CD4-positive, alpha-beta T cell treated with Interleukin-4 for 4 hours (primary cell): Measurements from ENCODE around the gene CACNA1D.
A peak's percentile ranks its signal among the peaks of the same experiment; 100 is the strongest.

ENCODE experiments used
- DNase-seq: peaks from one replicate; pipeline ENCODE4 v3.0.0-alpha.2; 2020

CACNA1D gene

DNA sequence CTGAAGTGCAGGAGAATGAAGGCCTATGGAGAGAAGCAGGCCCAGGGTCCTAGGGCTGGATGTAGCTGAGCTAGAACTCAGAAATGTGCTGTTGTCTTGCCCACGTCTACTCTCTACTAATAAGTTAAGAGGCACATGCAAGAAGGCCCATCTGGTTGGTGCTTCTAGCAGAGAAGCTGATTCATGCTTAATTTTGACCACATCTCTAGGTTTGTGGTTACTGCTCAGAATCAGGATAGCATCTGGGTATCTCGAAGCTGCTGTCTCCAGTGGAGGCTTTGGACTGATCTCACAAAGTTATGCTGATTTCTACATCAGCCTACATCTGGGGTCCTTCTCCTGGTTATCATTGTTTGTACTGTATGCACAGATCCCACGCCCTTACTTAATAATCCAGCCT lies 87.3 kb downstream of the CACNA1D start:
- no peak for DNase-seq

DNA sequence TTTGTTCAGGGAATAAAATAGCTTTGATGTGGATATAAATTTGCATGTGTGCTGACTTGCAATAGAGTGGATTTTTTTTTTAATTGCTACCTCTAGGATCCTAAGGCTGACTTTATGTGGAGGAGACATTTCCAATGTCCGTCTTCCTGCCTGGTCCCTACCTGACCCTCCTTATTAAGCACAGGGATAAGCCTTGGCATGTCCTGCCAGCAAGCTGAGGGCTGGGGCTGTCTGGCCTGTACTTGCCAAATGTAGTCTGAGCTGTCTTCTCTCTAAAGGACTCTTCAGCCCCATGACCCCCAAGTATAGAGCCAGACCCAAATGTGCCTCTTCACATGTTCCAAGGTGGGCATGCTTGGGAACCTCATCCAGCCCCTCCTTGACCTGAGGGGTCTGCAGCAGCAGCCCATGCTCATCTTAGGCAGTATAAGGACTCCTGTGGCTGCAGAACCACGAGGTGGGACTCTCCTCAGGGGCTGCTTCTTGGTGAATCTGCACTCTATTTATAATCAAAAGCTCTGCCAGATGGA lies 88.8 kb downstream of the CACNA1D start:
- DNase-seq: no peak

DNA sequence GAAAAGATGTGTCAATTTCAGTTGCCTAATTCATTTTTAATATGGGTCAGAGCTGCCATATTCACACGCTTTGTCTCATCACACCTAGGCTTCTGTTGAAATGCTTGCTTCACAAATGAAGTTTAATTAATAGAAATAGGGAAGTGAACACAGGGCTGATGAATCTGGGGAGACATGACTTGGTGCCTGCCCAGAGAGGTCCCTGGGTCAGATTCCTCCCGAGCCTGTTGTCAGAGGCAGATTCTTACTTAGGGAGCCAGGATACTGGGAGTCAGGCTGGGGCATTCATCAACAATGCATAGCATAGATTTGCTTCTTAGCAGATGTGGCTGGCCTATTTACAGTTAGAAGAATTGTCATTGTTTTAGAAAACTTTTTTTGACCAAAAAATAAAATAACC lies 90.6 kb downstream of the CACNA1D start:
- DNase-seq: no peak

DNA sequence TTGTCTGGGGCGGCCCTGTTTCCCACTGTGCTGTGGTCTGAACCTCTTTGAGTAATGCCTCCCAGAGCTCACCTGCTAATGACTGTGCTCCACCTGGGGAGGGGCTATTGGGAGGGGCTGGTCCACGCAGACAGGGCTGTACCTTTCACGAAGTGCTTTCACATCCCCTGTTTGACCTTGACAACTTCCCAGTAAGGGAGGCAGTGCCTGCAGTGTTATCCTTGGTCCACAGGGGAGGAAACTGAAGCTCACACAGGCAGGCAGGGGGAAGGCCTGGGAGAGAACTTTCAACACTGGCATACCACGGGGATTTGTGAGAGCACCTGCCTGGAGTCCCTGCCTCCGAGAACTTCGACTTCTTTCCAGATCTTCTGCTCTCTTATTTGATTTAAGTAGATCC lies 91.2 kb downstream of the CACNA1D start:
- no peak for DNase-seq

DNA sequence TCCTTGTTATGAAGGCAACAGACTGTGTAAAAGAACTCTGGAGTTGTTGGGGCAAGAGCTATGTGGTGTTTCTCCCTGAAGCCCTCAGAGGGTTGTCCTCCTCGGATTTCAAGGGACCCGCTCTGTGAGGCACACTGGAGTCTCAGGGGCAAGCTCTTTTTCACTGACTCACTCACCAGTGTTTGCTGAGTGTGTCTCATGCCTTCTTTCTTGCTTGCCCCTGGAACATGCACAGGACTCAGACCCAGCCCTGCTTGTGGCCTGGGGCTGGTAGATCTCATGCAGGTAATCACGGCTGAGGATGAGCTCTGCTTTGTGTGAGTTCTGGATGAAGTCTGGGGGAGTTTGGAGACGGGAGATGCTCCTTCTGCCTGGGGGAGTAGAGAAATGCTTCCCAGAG lies 93.7 kb downstream of the CACNA1D start:
- DNase-seq: no peak

DNA sequence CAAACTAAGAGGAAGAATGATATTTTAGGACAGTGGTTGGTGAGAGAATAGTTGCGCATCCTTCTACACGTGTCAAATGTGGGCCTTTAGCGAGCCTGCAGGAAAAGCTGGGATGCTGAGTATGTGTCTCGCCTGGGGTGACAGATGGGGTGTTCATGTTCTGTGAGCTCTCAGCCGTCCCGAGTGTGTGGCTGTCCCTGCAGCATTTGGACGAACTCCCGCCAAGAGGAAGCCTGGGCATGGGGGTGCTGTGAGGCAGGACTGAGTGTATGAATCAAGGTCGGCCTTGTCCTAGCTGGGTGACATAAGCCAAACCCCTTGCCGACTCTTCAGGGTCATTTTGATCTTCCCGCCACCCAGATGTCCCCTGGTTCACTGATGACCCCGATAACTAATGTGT lies 94.8 kb downstream of the CACNA1D start:
- no peak for DNase-seq

DNA sequence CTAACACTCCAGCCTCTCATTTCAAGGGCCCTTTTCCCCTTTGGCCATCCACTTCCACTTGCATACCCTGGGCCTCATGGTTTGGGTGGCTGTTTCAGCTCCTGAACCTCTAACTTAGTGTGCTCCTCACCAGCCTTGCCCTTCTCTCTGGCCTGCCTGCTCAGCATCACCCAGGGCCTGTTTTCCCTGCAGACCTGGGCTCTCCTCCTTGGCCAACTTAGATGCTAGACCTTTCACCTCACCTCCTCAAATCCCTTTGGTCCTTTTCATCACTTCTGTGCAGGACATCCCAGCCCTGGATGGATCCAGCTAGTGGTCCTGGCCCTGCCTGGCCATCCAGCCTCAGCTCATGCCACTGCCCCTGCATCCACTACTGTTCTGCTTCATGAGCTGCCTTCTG lies 95.4 kb downstream of the CACNA1D start:
- DNase-seq: no peak

DNA sequence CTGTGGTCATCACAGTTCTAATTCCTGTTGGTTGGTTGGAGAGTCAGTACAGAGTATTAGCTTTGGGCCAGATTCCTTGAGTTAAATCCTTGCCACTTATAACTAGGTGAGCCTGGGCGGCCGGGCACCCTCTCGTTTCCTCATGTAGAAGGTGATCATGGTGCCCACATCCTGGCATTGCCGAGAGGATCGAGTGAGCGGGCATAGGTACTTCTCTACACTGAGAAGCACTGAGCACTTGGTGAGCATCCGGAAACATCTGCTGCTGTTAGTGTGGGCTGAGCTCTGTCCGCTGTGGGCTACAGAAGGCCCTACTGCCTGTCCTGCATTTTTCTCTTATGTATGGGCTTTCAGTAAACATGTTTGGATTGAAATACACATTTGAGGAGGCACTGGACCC lies 96.2 kb downstream of the CACNA1D start:
- DNase-seq: no peak

DNA sequence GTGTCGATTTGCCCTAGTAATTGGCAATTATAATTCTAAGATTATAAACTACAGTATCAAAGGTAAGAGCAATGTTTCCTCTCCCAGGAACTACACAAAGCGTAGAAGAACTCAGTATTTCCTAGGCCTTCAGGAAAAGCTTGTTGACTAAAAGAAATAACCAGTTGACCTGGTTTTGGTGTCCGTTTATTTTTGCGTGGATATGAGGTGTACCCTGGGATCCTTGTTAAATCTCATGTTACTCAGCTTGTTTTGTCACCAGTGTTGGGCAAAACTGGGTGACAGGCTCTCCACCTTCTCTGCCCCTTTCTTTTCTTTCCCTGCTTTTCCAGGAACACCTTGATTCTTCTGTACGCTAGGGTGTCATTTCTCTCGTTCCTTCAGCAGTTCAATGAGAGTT lies 97.2 kb downstream of the CACNA1D start:
- no peak for DNase-seq

DNA sequence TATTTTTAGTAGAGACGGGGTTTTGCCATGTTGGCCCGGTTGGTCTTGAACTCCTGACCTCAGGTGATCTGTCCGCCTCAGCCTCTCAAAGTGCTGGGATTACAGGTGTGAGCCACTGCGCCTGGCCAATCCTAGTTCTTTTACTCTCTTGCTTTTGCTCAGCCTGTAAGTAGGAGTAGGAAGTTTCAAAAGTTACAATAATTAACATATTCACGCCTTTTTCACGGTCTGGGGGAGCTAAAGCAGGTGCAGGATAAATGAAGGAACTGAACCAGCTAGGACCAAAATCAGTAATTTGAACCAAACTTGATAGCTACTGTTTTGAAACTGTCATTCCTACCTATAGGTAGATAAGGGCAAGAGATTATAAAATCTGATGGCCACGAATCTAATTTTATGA lies 98.5 kb downstream of the CACNA1D start:
- no peak for DNase-seq

DNA sequence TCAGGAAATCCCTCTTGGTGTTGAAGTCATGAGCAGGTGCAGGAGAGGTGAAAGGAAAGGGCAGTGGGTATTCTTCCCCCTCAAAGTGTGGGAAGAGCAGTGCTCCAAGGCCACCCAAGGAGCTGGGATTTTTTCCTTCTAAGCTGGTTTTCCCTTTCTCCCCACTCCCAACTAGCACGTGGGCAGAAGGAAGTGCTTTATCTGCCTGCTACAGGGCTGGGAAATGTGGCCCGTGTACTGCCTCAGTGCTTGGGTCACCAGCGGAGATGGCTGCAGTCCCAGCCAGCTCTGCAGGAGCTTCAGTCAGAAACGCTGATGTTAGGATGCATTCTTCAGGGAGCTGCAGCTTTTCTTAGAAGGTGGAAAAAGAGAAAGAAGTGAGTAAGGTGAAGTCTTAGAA lies 99.2 kb downstream of the CACNA1D start:
- DNase-seq: no peak

DNA sequence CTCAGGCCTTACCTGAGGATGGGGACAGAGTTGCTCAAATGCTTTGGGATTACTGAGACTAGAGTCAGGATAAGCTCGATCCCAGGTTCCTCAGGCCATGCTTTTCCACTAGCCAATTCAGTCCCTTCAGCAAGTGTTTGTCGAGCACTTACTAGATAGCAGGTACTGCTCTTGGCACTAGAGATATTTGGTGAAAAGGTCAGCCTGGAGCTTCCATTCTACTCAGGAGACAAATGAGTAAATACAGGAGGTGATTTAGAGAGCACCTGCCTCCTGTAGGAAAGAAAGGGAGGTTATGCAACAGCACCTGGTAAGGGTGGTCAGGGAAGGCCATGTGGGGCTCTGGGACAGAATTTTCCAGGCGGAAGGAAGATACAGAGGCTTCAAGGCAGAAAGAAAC lies 99.9 kb downstream of the CACNA1D start:
- DNase-seq: no peak

DNA sequence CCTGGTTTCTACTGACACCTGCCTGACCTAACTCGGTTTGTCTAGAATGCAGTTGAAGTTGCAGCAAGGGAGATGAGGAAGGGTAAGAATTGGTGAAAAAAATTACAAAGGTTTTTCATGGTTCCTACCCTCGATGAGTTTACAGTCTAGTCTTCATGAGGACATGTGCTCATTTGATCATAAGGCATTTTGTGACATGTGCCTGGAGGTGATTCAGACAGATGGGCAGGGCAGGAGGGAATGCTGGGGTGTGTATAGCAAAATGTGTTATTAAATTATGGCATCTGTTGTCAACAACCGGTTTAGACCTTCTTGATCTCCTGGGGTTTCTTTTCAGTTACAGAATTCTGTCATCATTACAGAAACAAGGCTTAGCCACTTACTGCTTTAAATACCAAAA lies 101.2 kb downstream of the CACNA1D start:
- DNase-seq: no peak

DNA sequence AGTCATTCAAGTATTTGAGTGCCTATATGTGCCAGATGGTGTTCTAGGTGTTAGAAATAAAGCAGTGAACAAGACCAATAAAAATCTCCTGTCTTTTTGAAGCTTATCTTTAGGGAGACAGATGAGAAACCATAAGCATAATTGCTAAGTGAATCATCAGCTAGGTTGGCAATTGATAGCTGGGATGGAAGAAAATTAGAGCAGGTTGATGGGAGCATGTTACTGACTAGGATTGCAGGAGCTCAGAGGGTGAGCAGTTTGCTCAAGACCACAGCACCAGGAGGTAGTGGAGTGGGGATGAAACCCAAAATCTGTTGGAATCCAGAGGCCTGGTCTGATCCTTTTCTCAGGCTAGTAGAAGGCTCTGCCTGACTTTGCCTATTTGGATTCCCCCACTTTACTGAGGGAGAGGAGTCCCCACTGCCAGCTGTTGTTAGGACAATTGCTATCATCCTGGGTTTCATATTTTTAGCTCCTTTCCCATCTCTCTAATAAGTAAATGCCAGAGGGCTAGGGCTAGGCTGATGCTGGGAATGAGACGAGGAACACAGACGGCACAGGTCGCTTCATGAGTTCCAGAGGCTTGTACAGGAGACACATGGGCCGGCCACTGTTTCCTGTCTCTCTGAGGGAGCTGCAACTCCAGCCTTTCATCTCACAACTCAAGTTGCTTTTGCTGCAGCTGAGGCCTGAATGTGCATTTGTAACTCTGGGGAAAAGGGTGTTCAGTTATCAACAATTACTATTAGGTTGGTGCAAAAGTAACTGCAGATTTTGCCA lies 102.9 kb downstream of the CACNA1D start:
- DNase-seq: no peak

DNA sequence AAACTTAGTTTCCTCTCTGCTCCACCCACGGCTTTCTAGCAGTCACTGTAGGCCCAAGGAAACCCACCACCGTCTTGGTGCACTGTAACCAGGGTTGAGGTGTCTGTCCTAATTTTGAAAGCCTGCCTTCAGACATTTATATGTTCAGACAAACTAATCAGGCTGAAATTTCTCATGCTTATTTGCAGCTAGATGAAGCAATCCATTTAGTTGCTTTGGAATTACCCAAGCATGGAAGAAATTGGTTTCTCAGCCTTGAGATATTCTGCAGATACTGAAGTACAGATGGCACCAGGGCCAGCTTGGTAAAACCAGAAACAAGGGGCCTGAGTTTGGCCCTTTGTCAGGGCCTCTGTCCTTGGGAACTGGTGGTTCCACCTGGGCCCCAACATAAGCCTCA lies 105.4 kb downstream of the CACNA1D start:
- DNase-seq: no peak

DNA sequence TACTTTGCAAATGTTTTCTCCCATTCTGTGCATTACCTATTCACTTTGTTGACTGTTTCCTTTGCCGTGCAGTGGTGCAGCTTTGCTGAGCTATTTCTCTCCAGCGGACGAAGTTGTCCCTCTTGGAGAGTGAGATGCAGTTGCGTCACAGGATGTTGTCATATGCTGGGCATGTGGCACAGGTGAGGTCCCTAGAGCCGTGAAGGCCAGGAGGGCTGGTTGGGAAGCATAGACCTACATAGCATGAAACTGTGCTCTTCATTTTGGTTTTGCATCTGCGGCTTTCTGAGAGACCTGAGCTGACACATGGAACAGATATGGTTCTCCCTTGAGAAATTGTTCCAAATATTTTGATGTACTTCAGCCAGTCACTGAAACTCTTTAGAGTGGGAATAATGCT lies 108.5 kb downstream of the CACNA1D start:
- no peak for DNase-seq

DNA sequence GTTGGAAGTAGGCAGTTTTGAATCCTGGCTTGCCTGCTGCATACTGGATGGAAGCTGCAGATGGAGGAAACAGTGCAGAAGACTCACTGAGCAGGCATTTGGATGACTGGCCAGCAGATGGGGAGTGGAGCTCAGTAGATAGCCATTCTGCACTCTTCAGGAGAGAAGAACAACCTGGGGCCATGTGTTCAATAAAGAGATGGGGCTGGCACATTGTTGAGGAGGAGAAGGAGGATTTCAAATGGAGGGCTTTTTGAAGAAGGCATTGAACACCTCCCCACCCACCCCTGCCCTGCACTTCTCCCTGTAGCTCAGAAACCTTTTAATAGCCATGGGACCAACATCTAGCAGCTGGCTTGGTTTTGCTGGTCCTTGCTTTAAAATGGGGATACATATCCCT lies 109.8 kb downstream of the CACNA1D start:
- no peak for DNase-seq

DNA sequence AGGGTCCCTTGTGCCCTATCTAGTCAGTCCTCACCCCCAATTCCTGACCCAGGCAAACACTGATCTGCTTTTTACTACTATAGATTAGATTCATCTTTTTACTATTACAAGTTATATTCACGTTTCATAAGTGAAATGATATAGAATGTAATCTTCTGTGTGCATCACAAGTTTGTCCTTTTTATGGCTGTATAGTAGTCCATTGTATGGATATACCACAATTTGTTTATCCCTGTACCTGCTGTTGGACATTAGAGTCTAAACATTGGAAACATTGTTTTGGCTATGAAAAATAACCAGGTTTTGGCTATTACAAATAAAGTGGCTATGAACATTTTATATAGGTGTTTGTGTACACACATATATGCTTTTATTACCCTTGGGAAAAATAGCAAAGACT lies 112.4 kb downstream of the CACNA1D start:
- DNase-seq: no peak

DNA sequence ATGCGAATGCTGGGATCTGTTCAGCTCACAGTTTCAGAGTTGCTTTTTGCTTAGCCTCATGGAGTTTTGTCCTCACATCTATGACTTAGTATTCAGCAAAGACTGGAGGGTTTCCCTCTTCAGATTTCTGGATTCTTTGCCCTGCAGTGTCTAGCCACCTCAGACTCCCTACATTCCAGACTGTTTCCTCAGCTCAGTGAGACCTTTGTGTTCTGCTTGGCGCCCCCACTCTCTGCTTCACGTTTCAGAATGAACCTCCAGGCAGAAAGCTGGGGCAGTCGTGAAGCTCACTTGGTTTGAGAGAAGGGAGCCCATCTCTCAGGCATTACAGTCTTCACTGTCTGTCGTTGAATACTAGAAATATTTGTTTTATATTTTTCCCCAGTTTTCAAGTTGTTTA lies 118.1 kb downstream of the CACNA1D start:
- DNase-seq: no peak

DNA sequence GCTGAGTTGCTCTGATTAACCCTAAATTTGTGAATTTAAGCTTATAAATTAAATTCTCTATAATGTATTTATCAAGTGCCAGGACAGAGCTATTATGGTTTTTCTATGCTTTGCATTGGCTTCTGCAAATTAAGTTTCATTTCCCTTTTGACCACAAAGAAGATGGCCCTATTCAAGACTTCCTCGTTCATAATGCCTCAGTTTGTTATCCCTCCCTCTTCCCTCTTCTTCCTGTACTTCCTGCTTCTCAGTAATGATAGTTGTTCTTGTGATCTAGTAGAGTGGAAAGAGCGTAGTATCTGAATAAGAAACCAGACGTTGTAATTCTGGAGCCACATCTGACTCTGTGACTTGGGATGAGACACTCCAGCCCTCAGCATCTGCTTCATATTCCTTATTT lies 118.7 kb downstream of the CACNA1D start:
- DNase-seq: peak; percentile 2

DNA sequence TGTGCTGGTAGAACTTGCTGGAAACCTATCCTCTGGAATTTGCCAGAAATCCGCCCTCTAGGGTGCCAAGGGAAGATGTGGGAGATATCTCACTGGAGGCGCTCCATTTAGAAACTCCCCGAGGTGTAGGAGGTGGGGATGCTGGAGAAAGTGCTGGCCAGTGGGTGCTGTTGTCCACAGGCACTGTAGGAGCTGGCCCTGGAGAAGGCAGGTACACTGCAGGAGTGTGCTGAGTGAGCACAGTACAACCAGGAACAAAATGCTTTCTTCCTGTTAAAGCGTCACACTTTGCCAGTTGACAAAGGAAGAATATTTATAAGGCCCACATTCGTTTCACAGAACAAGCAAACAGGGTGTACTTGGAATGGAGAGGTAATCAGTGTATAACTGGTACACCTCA lies 119.9 kb downstream of the CACNA1D start:
- DNase-seq: no peak

DNA sequence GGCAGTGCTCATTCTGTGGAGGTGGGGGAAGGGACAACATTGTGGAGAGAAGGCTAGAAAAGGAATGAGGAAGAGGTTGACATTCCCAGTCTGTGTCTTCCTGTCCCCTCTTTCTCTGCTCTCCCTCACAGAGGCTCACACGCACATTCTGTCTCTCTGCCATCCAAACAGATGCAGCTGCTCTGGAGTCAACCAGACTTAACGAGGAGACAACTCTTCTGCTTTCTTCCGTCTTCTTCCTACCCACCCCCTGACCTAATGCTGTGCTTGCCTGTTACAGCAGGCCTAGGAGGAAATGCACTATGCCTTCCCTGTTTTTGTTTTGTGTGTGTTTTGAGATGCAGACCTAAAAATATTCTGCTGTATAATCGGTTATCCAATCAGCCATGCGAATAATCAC lies 121.9 kb downstream of the CACNA1D start:
- DNase-seq: no peak

DNA sequence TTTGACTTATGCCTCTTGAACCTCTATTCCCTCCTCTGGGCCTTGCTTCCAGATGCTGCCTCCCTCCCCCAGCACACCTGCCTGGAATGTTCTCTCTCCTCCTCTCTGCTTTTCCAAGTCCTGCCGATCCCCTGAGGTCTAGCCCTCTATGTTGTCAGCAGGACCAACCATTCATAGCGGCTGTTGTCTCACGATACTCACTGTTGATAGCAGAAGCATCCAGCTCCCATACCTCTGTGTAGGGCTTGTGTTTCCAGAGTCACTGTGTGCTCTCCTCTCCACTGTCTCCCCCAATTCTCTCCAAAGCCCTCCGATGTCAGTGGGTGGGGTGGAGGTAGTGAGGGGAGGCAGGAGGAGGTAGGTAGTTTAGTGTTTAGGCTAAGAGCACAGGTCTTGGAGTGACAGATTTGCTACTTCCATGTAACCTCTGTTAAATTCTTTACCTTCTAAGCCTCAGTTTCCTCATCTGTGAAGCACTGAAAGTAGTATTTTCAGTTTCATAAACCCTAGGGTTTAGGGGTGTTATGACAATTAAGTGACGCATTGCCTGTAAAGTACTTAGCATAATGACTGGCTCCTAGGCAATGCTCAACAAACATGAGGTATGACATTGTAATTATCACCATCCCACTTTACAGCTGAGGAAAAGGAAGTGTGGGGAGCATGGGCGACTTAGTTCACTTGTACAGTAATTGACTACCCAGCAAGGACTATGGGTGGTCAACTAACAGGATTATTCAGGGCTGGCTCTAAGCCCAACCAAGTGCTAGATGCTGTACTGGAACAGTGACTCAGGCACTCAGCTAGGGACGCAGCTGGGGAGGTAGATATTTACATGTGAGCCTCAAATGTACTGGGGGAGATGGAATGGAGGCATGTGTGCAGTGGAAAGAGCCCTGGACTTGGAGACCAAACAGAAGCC lies 122.8 kb downstream of the CACNA1D start:
- no peak for DNase-seq

DNA sequence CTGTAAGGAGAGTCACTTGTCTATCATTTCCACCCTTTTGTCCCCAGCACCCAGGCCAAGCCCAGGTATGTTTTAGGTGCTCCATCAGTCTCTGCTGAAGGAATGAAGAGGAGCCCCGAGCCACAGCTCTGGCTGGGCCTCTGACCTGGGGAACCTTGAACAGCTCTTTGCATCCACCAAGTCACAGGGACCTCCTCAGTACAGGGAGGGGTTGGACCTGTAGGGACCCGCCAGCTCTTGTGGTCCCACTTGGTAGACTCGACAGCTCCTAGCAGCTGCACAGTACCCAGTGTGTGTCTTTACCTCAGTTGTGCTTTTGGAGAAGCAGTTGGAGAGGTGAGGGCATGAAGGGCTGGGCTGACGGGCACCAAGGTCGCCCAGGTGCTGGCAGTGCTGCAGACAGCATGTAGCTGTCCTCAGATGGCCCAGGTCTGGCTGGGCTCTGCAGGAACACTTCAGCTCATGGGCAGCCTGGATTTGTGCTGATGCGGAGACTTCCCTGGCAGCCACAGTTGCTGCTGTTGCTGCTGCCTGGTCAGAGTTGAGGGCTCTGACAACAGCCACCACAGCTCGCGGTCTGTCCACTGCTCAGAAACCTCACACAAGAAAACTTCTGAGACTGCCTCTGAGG lies 123.6 kb downstream of the CACNA1D start:
- DNase-seq: no peak
